Measurements from ENCODE around the gene DMRTC2. TPM values are rescaled to one million over a fixed set of nuclear protein-coding genes. Genes with fewer than 3 reads are reported as not detected.

DMRTC2 gene
- total RNA-seq, 1 experiment from 2014 or later, result not detected

GRCh38 chr19:41894350-41894749, 49.5 kb downstream of the DMRTC2 start:
- no TSS peak for BruUV-seq (replicated peaks)
- Histone ChIP-seq H3K4me2 (ENCODE audit: low read length) (no peak overlapping the region), H3K27me3 (ENCODE audit: low read length) (no peaks in the 10 kb centered on the region), H2AFZ (ENCODE audit: low read length) (no peak overlapping the region), H3K36me3 (ENCODE audit: low read depth, low read length) (peaks cover 3% of the 10 kb centered on the region; the same call in 1 of the 2 replicates), H3K4me3 (ENCODE audit: low read length) (no peak overlapping the region), H4K20me1 (ENCODE audit: low read length) (no peaks in the 10 kb centered on the region), H3K9me3 (ENCODE audit: low read length) (no peaks in the 10 kb centered on the region), H3K79me2 (ENCODE audit: low read length) (no peaks in the 10 kb centered on the region), H3K9ac (ENCODE audit: low read length) (no peak overlapping the region), H3K4me1 (ENCODE audit: insufficient read depth, low read length) (no peaks in the 10 kb centered on the region), H3F3A (ENCODE audit: low read length, unreplicated experiment) (no peaks in the 10 kb centered on the region), H3K9me2 (replicated peaks; ENCODE audit: low read length) (no peaks in the 10 kb centered on the region), H3K27ac (ENCODE audit: low read length) (no peak overlapping the region)
- ChIA-PET CTCF (no interaction called here), POLR2A (ENCODE audit: unreplicated experiment) (no interaction called here)
- DNase-seq (no peak), ATAC-seq (no peak)
- no peak for TF ChIP-seq EZH2phosphoT487 (IDR thresholded peaks at IDR 0.05; ENCODE audit: borderline replicate concordance, low read length)
- TF ChIP-seq EZH2 (IDR thresholded peaks at IDR 0.05; ENCODE audit: low read length, unreplicated experiment), result no peak
- TF ChIP-seq, protein P1, sequence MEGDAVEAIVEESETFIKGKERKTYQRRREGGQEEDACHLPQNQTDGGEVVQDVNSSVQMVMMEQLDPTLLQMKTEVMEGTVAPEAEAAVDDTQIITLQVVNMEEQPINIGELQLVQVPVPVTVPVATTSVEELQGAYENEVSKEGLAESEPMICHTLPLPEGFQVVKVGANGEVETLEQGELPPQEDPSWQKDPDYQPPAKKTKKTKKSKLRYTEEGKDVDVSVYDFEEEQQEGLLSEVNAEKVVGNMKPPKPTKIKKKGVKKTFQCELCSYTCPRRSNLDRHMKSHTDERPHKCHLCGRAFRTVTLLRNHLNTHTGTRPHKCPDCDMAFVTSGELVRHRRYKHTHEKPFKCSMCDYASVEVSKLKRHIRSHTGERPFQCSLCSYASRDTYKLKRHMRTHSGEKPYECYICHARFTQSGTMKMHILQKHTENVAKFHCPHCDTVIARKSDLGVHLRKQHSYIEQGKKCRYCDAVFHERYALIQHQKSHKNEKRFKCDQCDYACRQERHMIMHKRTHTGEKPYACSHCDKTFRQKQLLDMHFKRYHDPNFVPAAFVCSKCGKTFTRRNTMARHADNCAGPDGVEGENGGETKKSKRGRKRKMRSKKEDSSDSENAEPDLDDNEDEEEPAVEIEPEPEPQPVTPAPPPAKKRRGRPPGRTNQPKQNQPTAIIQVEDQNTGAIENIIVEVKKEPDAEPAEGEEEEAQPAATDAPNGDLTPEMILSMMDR (conservative IDR thresholded peaks at IDR 0.05; ENCODE audit: low read depth, low read length), result no peak
- intact Hi-C loops (cut with micrococcal nuclease), result no loop called here

GRCh38 chr19:41895745-41896580, 51.1 kb downstream of the DMRTC2 start:
- H3K9ac ChIP-seq (ENCODE audit: low read length), result no peak overlapping the region
- H4K20me1 ChIP-seq (ENCODE audit: low read length), result no peaks in the 10 kb centered on the region
- H3K27ac ChIP-seq (ENCODE audit: low read length), result no peak overlapping the region
- H3K4me1 ChIP-seq (ENCODE audit: insufficient read depth, low read length), result no peaks in the 10 kb centered on the region
- ChIA-PET CTCF (no interaction called here), POLR2A (ENCODE audit: unreplicated experiment) (no interaction called here)
- H3K9me2 ChIP-seq (replicated peaks; ENCODE audit: low read length), result no peaks in the 10 kb centered on the region
- TF ChIP-seq EZH2phosphoT487 (IDR thresholded peaks at IDR 0.05; ENCODE audit: borderline replicate concordance, low read length), result no peak
- TF ChIP-seq, protein P1 (conservative IDR thresholded peaks at IDR 0.05; ENCODE audit: low read depth, low read length), result peak; percentile 49; the same call in 1 of the 2 replicates
- no peak for TF ChIP-seq EZH2 (IDR thresholded peaks at IDR 0.05; ENCODE audit: low read length, unreplicated experiment)
- no peak overlapping the region for H3K4me3 ChIP-seq (ENCODE audit: low read length)
- DNase-seq, result no peak
- ATAC-seq, result no peak; the same call in 1 of the 2 replicates
- H3F3A ChIP-seq (ENCODE audit: low read length, unreplicated experiment), result no peaks in the 10 kb centered on the region
- BruUV-seq (replicated peaks), result no TSS peak
- intact Hi-C loops (cut with micrococcal nuclease), result no loop called here
- H3K9me3 ChIP-seq (ENCODE audit: low read length), result no peaks in the 10 kb centered on the region
- no peaks in the 10 kb centered on the region for H3K79me2 ChIP-seq (ENCODE audit: low read length)
- H2AFZ ChIP-seq (ENCODE audit: low read length), result no peak overlapping the region
- no peak overlapping the region for H3K4me2 ChIP-seq (ENCODE audit: low read length)
- peaks cover 2% of the 10 kb centered on the region; the same call in 1 of the 2 replicates for H3K36me3 ChIP-seq (ENCODE audit: low read depth, low read length)
- H3K27me3 ChIP-seq (ENCODE audit: low read length), result no peaks in the 10 kb centered on the region

DNA sequence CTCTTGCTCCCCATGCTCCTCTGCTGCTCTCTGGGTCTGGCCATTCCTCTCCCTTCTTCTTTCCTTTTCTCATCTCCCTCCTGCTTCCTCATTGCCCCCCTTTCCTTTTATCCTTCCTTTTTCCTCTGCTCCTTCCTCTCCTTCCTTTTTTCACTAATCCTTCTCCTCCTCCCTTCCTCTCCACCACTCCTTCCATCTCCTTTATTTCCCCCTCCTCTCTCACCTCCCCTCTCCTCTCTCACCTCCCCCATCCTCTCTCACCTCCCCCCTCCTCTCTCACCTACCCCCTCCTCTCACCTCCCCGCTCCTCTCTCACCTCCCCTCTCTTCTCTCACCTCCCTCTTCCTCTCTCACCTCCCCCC, 51.7 kb downstream of the DMRTC2 start:
- CTCF ChIA-PET, result no interaction called here
- ATAC-seq, result no peak

More for the DNA sequence above, 51.7 kb downstream of the DMRTC2 start:
- Histone ChIP-seq H3K9me2 (replicated peaks; ENCODE audit: low read length) (no peaks in the 10 kb centered on the region), H4K20me1 (ENCODE audit: low read length) (no peaks in the 10 kb centered on the region), H3K4me1 (ENCODE audit: insufficient read depth, low read length) (no peaks in the 10 kb centered on the region), H3K4me2 (ENCODE audit: low read length) (no peak overlapping the region), H3K9ac (ENCODE audit: low read length) (no peak overlapping the region), H3F3A (ENCODE audit: low read length, unreplicated experiment) (no peaks in the 10 kb centered on the region), H3K36me3 (ENCODE audit: low read depth, low read length) (peaks cover 2% of the 10 kb centered on the region; the same call in 1 of the 2 replicates), H2AFZ (ENCODE audit: low read length) (no peak overlapping the region), H3K79me2 (ENCODE audit: low read length) (no peaks in the 10 kb centered on the region), H3K4me3 (ENCODE audit: low read length) (no peak overlapping the region), H3K27ac (ENCODE audit: low read length) (no peak overlapping the region), H3K27me3 (ENCODE audit: low read length) (no peaks in the 10 kb centered on the region), H3K9me3 (ENCODE audit: low read length) (no peaks in the 10 kb centered on the region)
- BruUV-seq (replicated peaks), result no TSS peak
- POLR2A ChIA-PET (ENCODE audit: unreplicated experiment), result no interaction called here
- DNase-seq, result no peak
- TF ChIP-seq EZH2 (IDR thresholded peaks at IDR 0.05; ENCODE audit: low read length, unreplicated experiment) (no peak), EZH2phosphoT487 (IDR thresholded peaks at IDR 0.05; ENCODE audit: borderline replicate concordance, low read length) (no peak)
- TF ChIP-seq, protein P1 (conservative IDR thresholded peaks at IDR 0.05; ENCODE audit: low read depth, low read length), result no peak
- intact Hi-C loops (cut with micrococcal nuclease), result no loop called here
